Fibroblast of lung (primary cell): Measurements from ENCODE around the gene BRD2.

Source experiments
- EZH2 ChIP-seq: IDR thresholded peaks from 2 replicates; pipeline ENCODE4 v1.5.1; 2012; ENCODE audit warnings: low read length, control low read depth, mild to moderate bottlenecking; ENCODE audit errors: missing control alignments
- TF ChIP-seq, protein P1 (sequence below), 2 donors: IDR thresholded peaks in 1 of 2; conservative IDR thresholded peaks in 1 of 2; 1 replicate in 1 of 2; 2 replicates in 1 of 2; pipeline ENCODE4 v1.5.1; 2011 to 2012; ENCODE audit warnings: low read length in 2 of 2, control low read depth in 1 of 2, inconsistent platforms in 1 of 2, low read depth in 1 of 2, mild to moderate bottlenecking in 1 of 2

DNA sequence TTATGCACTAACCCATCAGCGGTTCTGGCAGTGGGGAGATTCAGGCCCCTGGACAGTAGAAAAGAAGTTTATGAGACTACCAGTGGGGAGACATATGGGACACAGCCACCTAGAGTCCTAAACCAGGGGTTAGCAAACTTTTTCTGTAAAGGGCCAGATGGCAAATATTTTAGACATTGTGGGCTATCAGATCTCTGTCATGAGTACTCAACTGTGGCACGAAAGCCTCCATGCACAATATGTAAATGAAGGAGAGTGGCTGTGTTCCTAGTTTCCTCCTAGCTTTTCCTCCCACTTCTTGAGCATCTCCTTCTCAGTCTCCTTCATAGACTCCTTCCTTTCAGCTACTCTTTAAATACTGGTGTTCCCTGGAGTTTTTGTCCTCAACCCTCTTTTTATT, 12.2 kb upstream of the BRD2 start:
- TF ChIP-seq, protein P1, sequence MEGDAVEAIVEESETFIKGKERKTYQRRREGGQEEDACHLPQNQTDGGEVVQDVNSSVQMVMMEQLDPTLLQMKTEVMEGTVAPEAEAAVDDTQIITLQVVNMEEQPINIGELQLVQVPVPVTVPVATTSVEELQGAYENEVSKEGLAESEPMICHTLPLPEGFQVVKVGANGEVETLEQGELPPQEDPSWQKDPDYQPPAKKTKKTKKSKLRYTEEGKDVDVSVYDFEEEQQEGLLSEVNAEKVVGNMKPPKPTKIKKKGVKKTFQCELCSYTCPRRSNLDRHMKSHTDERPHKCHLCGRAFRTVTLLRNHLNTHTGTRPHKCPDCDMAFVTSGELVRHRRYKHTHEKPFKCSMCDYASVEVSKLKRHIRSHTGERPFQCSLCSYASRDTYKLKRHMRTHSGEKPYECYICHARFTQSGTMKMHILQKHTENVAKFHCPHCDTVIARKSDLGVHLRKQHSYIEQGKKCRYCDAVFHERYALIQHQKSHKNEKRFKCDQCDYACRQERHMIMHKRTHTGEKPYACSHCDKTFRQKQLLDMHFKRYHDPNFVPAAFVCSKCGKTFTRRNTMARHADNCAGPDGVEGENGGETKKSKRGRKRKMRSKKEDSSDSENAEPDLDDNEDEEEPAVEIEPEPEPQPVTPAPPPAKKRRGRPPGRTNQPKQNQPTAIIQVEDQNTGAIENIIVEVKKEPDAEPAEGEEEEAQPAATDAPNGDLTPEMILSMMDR (conservative IDR thresholded peaks at IDR 0.05 in 1 of 2, IDR thresholded peaks at IDR 0.05 in 1 of 2; ENCODE audit: low read depth in 1 of 2, low read length in 2 of 2) = no peak
- no peak for TF ChIP-seq EZH2
